MCF 10A (cell line): ENCODE measurements around the gene ACTN4. TPM values are rescaled to one million over a fixed set of nuclear protein-coding genes. Genes with fewer than 3 reads are reported as not detected.

Source experiments
- BruUV-seq: library from RNA; stranded (reverse); fragments of 400-500 nt; replicated peaks from 2 replicates; lab custom pipeline; 2021; lab: Mats Ljungman, UMichigan
- CTCF ChIA-PET: fragments of 300-600 bp; sonication (Branson Sonifier 250); formaldehyde crosslinking; extraction: SDS; loops from one replicate; lab custom pipeline; 2021; ENCODE audit warnings: antibody characterized with exemption, inconsistent platforms; lab: Yijun Ruan, JAX
- POLR2A ChIA-PET: fragments of 300-600, 350-650 bp; sonication (Branson Sonifier 250); formaldehyde crosslinking; extraction: SDS; loops from one replicate; lab custom pipeline; 2020; ENCODE audit warnings: antibody characterized with exemption, inconsistent platforms; lab: Yijun Ruan, JAX
- DNase-seq: peaks from one replicate; pipeline ENCODE4 v3.0.0-alpha.2; 2018; ENCODE audit not compliant: unreplicated experiment
- H3K27ac Mint-ChIP-seq: one replicate; pipeline ENCODE4 v1.8.0; 2022; ENCODE audit warnings: mild to moderate bottlenecking, low read depth, mixed read lengths; ENCODE audit not compliant: unreplicated experiment
- H3K27me3 Mint-ChIP-seq: one replicate; pipeline ENCODE4 v1.8.0; 2022; ENCODE audit warnings: mixed read lengths; ENCODE audit not compliant: insufficient read depth, unreplicated experiment
- H3K36me3 Mint-ChIP-seq: one replicate; pipeline ENCODE4 v1.8.0; 2022; ENCODE audit warnings: mild to moderate bottlenecking, moderate library complexity, mixed read lengths; ENCODE audit not compliant: insufficient read depth, unreplicated experiment
- H3K4me1 Mint-ChIP-seq: one replicate; pipeline ENCODE4 v1.8.0; 2022; ENCODE audit warnings: mixed read lengths; ENCODE audit not compliant: insufficient read depth, unreplicated experiment
- H3K4me3 Mint-ChIP-seq: one replicate; pipeline ENCODE4 v1.8.0; 2022; ENCODE audit warnings: mild to moderate bottlenecking, moderate library complexity, mixed read lengths; ENCODE audit not compliant: unreplicated experiment
- H3K9me3 Mint-ChIP-seq: one replicate; pipeline ENCODE4 v1.8.0; 2022; ENCODE audit warnings: mixed read lengths; ENCODE audit not compliant: unreplicated experiment
- intact Hi-C: fragments of 100-400 bp; cut with micrococcal nuclease; formaldehyde crosslinking; loops from 2 replicates; pipeline ENCODE4 v1.14.1; 2022
- total RNA-seq: library from RNA; stranded (reverse); gene quantifications from 2 replicates; pipeline ENCODE4 v1.2.3, GENCODE V29; 2022
- TF ChIP-seq, protein P1 (sequence below): fragments of 200-600 bp; IDR thresholded peaks from one replicate; pipeline ENCODE4 v1.8.0; 2022; ENCODE audit warnings: antibody characterized with exemption, mild to moderate bottlenecking; ENCODE audit not compliant: unreplicated experiment

ACTN4 gene
- total RNA-seq, 1 experiment from 2014 or later: 300 TPM

DNA sequence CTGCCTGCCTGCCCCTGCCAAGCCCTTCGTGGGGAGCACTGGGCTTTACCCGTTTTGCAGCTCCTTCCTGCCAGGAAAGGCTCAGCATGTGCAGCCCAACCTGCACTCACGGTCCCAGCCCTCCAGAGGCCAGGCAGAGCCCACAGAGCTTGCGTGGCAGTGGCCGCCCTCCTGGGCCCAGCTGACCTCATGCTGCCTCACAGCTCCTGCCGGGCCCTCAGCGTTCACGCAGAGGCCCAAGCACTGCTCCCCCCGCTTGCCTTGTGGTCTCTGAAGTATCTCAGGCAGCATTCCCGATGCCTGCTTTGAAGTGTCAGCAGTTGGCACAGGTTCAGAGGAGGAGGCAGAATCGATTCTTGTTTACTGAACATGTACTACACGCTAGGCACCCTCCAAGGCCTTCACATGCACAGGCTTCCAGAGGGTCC is 64.3 kb downstream of the ACTN4 start:
- Mint-ChIP-seq H3K4me3 (no peak overlapping the region), H3K4me1 (peaks cover 11% of the 10 kb centered on the region), H3K27me3 (no peaks in the 10 kb centered on the region), H3K27ac (no peak overlapping the region), H3K36me3 (peaks cover 95% of the 10 kb centered on the region), H3K9me3 (no peaks in the 10 kb centered on the region)
- TF ChIP-seq, protein P1, sequence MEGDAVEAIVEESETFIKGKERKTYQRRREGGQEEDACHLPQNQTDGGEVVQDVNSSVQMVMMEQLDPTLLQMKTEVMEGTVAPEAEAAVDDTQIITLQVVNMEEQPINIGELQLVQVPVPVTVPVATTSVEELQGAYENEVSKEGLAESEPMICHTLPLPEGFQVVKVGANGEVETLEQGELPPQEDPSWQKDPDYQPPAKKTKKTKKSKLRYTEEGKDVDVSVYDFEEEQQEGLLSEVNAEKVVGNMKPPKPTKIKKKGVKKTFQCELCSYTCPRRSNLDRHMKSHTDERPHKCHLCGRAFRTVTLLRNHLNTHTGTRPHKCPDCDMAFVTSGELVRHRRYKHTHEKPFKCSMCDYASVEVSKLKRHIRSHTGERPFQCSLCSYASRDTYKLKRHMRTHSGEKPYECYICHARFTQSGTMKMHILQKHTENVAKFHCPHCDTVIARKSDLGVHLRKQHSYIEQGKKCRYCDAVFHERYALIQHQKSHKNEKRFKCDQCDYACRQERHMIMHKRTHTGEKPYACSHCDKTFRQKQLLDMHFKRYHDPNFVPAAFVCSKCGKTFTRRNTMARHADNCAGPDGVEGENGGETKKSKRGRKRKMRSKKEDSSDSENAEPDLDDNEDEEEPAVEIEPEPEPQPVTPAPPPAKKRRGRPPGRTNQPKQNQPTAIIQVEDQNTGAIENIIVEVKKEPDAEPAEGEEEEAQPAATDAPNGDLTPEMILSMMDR: no peak
- DNase-seq: no peak
- intact Hi-C loops: loop anchor here (10.0 kb wide), 1 partner anchor 157 kb away; no protein-coding TSS in a partner anchor
- BruUV-seq: no TSS peak
- CTCF ChIA-PET: interaction anchor here (0.6 kb wide), 2 partner anchors 52 to 76 kb away, joined by 3 read pairs; no protein-coding TSS in a partner anchor
- POLR2A ChIA-PET: interaction anchor here (1.0 to 6.0 kb wide), 2 partner anchors 18 to 63 kb away, joined by 3 to 38 read pairs; partner anchors contain the start of gene ACTN4

DNA sequence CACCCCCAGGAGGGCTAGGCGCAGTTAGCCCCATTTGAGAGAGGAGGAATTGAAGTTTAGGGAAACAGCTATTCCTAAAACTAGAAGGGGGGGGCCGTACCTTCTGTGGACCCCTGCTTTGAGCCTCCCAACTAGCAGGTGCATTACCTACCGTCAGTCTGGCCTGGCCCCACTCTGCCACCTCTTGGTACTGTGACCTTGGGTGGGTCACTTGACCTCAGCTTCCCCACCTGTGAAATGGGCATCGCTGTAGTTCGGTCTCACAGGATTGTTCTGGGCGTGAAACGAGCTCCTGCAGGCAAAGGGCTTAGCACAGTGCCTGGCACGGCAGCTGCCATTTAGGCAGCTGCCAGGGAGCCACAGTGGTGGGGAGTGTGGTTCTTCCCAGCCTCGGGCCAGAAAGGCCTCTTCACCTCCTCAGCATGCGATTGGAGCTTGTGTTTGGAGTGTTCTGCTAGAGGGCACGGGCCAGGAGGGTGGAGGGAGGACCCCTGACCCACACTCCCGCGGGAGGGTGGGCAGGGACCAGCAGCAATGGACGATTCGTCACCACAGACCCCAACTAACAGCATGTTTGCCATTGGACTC is 64.8 kb downstream of the ACTN4 start:
- ChIA-PET POLR2A (interaction anchor here (0.7 to 6.0 kb wide), 3 partner anchors 19 to 63 kb away, joined by 3 to 38 read pairs (median 3); partner anchors contain the start of gene ACTN4), CTCF (interaction anchor here (0.6 kb wide), 2 partner anchors 53 to 75 kb away, joined by 3 read pairs; no protein-coding TSS in a partner anchor)
- BruUV-seq: no TSS peak
- no peak for DNase-seq
- intact Hi-C loops: loop anchor here (10.0 kb wide), 1 partner anchor 157 kb away; no protein-coding TSS in a partner anchor
- Mint-ChIP-seq H3K27ac (no peak overlapping the region), H3K27me3 (no peaks in the 10 kb centered on the region), H3K4me3 (no peak overlapping the region), H3K9me3 (no peaks in the 10 kb centered on the region), H3K36me3 (peaks cover 95% of the 10 kb centered on the region), H3K4me1 (peaks cover 11% of the 10 kb centered on the region)
- TF ChIP-seq, protein P1: no peak

DNA sequence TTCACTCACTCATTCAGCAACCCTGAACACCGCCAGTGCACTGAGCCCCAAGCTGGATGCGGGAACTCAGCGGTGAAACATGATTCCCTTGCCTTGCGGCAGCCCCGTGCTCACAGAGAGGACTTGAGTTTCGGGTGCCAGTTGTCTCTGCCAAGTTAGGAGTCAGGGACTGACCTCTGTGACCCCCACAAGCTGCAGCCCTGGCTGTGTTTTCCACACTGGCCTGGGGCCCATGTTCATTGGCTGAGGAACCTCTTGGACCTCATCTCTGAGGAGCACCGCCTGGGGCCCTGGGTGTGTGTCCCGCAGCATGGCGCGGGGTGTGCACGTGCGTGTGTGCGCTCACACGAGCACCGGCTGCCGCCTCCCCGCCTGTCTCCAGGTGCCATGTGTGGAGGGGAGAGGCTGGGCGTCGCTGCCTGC is 65.8 kb downstream of the ACTN4 start:
- Mint-ChIP-seq H3K27me3 (no peaks in the 10 kb centered on the region), H3K36me3 (peaks cover 95% of the 10 kb centered on the region), H3K4me1 (peaks cover 11% of the 10 kb centered on the region), H3K4me3 (peak overlapping the region; percentile 12), H3K9me3 (no peaks in the 10 kb centered on the region), H3K27ac (no peak overlapping the region)
- DNase-seq: no peak
- ChIA-PET CTCF (interaction anchor here (0.9 kb wide), 1 partner anchor 168 kb away, joined by 3 read pairs; no protein-coding TSS in a partner anchor), POLR2A (interaction anchor here (6.0 kb wide), 1 partner anchor 64 kb away, joined by 38 read pairs; the partner anchor contains the start of gene ACTN4)
- intact Hi-C loops: loop anchor here (10.0 kb wide), 1 partner anchor 158 kb away; no protein-coding TSS in a partner anchor
- TF ChIP-seq, protein P1: no peak
- BruUV-seq: no TSS peak

DNA sequence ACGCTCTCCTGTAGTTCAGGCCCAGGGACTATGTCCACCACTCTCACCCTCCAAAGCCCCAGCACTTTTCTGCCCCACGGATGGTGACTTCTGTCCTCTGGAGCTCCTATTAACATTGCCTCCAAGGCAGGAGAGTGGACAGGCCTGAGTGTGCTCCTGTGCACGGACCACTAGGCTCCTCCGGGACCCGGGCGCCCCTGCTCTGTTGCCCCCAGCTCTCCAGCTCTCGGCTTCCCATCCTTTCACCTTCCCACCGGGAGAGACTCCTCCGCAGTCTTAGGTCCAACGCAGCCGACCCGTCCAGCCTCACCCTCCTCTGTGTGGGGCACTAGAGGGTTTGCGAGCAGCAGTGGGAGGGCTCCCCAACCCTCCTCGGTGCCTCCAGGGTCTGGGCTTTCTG is 66.4 kb downstream of the ACTN4 start:
- H3K27ac Mint-ChIP-seq: no peak overlapping the region
- H3K9me3 Mint-ChIP-seq: no peaks in the 10 kb centered on the region
- H3K4me3 Mint-ChIP-seq: peak overlapping the region; percentile 12
- intact Hi-C loops: loop anchor here (10.0 kb wide), 1 partner anchor 159 kb away; no protein-coding TSS in a partner anchor
- ChIA-PET POLR2A (interaction anchor here (6.0 kb wide), 1 partner anchor 65 kb away, joined by 38 read pairs; the partner anchor contains the start of gene ACTN4), CTCF (interaction anchor here (0.9 to 1.4 kb wide), 2 partner anchors 14 to 169 kb away, joined by 3 to 4 read pairs; no protein-coding TSS in a partner anchor)
- TF ChIP-seq, protein P1: no peak
- H3K4me1 Mint-ChIP-seq: peaks cover 15% of the 10 kb centered on the region
- H3K36me3 Mint-ChIP-seq: peaks cover 95% of the 10 kb centered on the region
- DNase-seq: no peak
- BruUV-seq: no TSS peak
- no peaks in the 10 kb centered on the region for H3K27me3 Mint-ChIP-seq
